HepG2 (cell line): ENCODE data around the gene P2RX3. TPM values are rescaled to one million over a fixed set of nuclear protein-coding genes. Genes with fewer than 3 reads are reported as not detected.

Experiments
- DBP ChIP-seq: sonication (generic); formaldehyde crosslinking; IDR thresholded peaks from 2 replicates; pipeline ENCODE4 v1.4.0; 2020; ENCODE audit warnings: missing genetic modification reagents; ENCODE audit errors: not compliant biosample characterization
- GATAD1 ChIP-seq: IDR thresholded peaks from 2 replicates; pipeline ENCODE4 v1.6.1; 2016; ENCODE audit warnings: missing genetic modification reagents, missing compliant biosample characterization
- GTF3A ChIP-seq: sonication (generic); formaldehyde crosslinking; conservative IDR thresholded peaks from 2 replicates; pipeline ENCODE4 v1.4.0; 2020; ENCODE audit warnings: mild to moderate bottlenecking, missing genetic modification reagents
- KLF12 ChIP-seq: sonication (generic); formaldehyde crosslinking; IDR thresholded peaks from 2 replicates; pipeline ENCODE4 v1.4.0; 2020; ENCODE audit warnings: missing genetic modification reagents, borderline replicate concordance
- MAX ChIP-seq: IDR thresholded peaks from 2 replicates; pipeline ENCODE4 v1.6.1; 2012; ENCODE audit warnings: inconsistent platforms
- NFE2L1 ChIP-seq: sonication (generic); formaldehyde crosslinking; IDR thresholded peaks from 2 replicates; pipeline ENCODE4 v1.4.0; 2020; ENCODE audit warnings: missing genetic modification reagents, mild to moderate bottlenecking, borderline replicate concordance
- PHF20 ChIP-seq: sonication (generic); formaldehyde crosslinking; IDR thresholded peaks from 2 replicates; pipeline ENCODE4 v1.5.0; 2020; ENCODE audit warnings: mild to moderate bottlenecking, missing genetic modification reagents
- RAD21 ChIP-seq: fragments of 450-650 bp; formaldehyde crosslinking; IDR thresholded peaks from 2 replicates; pipeline ENCODE4 v1.5.0; 2020; ENCODE audit warnings: mild to moderate bottlenecking
- RNF2 ChIP-seq: fragments of 450-650 bp; conservative IDR thresholded peaks from 2 replicates; pipeline ENCODE4 v1.6.1; 2016; ENCODE audit warnings: low read depth
- RXRB ChIP-seq: IDR thresholded peaks from 2 replicates; pipeline ENCODE4 v1.6.1; 2016; ENCODE audit warnings: borderline replicate concordance, missing genetic modification reagents, missing compliant biosample characterization
- SIX1 ChIP-seq: sonication (generic); formaldehyde crosslinking; IDR thresholded peaks from 2 replicates; pipeline ENCODE4 v1.4.0; 2020; ENCODE audit warnings: missing genetic modification reagents, borderline replicate concordance
- SP1 ChIP-seq, 2 experiments: fragments of 450-650 bp in 1 of 2; sonication (generic) in 1 of 2; formaldehyde crosslinking in 1 of 2; IDR thresholded peaks; 2 replicates each; pipeline versions ENCODE4 v1.4.0 to v1.6.1; 2016 to 2020; ENCODE audit warnings: missing genetic modification reagents in 1 of 2
- TEAD2 ChIP-seq: sonication (generic); formaldehyde crosslinking; IDR thresholded peaks from 2 replicates; pipeline ENCODE4 v1.9.0; 2021; ENCODE audit warnings: missing genetic modification reagents
- ZBTB39 ChIP-seq: sonication (generic); formaldehyde crosslinking; IDR thresholded peaks from 2 replicates; pipeline ENCODE4 v1.5.0; 2020; ENCODE audit warnings: missing genetic modification reagents
- ZKSCAN1 ChIP-seq: fragments of 150-350 bp; IDR thresholded peaks from 2 replicates; pipeline ENCODE4 v1.6.1; 2014; ENCODE audit warnings: low read length
- ZNF235 ChIP-seq: sonication (generic); formaldehyde crosslinking; IDR thresholded peaks from 2 replicates; pipeline ENCODE4 v1.8.1; 2023; ENCODE audit warnings: mild to moderate bottlenecking, missing genetic modification reagents, borderline replicate concordance
- ZNF335 ChIP-seq: sonication (generic); formaldehyde crosslinking; IDR thresholded peaks from 2 replicates; pipeline ENCODE4 v1.4.0; 2020; ENCODE audit warnings: missing genetic modification reagents
- ZNF576 ChIP-seq: sonication (generic); formaldehyde crosslinking; IDR thresholded peaks from 2 replicates; pipeline ENCODE4 v1.4.0; 2020; ENCODE audit warnings: mild to moderate bottlenecking, missing genetic modification reagents
- ZNF609 ChIP-seq: sonication (generic); formaldehyde crosslinking; IDR thresholded peaks from 2 replicates; pipeline ENCODE4 v1.4.0; 2020; ENCODE audit warnings: mild to moderate bottlenecking, missing genetic modification reagents, borderline replicate concordance
- ZNF790 ChIP-seq: sonication (generic); formaldehyde crosslinking; IDR thresholded peaks from 2 replicates; pipeline ENCODE4 v1.8.0; 2022; ENCODE audit warnings: missing genetic modification reagents, mild to moderate bottlenecking, borderline replicate concordance
- ZSCAN9 ChIP-seq: IDR thresholded peaks from 2 replicates; pipeline ENCODE4 v1.6.1; 2016; ENCODE audit warnings: borderline replicate concordance
- polyA plus RNA-seq, 8 experiments: library from polyadenylated mRNA; depleted of rRNA in 3 of 8; stranded (reverse) in 7 of 8; unstranded in 1 of 8; fragments of >200 nt; fragmentation: Illumina TruSeq in 4 of 8; extraction: Trizol in 4 of 8; gene quantifications; 2 replicates each; pipeline versions ENCODE4 v1.2.1 to v1.2.3, GENCODE V29; 2011 to 2016; ENCODE audit warnings: low read depth in 4 of 8, missing spikeins in 1 of 8, mixed read lengths in 1 of 8; ENCODE audit not compliant: insufficient read depth in 1 of 8
- total RNA-seq, 5 experiments: library from RNA; depleted of rRNA; stranded (reverse); fragments of >200 nt; fragmentation: Illumina TruSeq; extraction: Trizol; gene quantifications; 2 replicates each; pipeline ENCODE4 v1.2.3, GENCODE V29; 2016; ENCODE audit warnings: low read depth in 1 of 5

P2RX3 gene
- total and polyA plus RNA-seq, 2 of the 13 experiments (the other 11 are each of a cell fraction or from before 2014, with no cell fraction given): 0.08 TPM; not detected in 1

- TF ChIP-seq RXRB (CRISPR knock-in tag): no peak
- no peak for TF ChIP-seq ZKSCAN1
- no peak for TF ChIP-seq DBP (CRISPR knock-in tag)
- TF ChIP-seq SIX1 (CRISPR knock-in tag): no peak
- 0 out of 2 replicates have a peak, but pooled peaks have one; percentile 35 for TF ChIP-seq MAX
- TF ChIP-seq ZBTB39 (CRISPR knock-in tag): no peak
- TF ChIP-seq SP1 (IDR thresholded peaks at IDR 0.05): no peak
- peak; percentile 18; the same call in 1 of the 2 replicates for TF ChIP-seq SP1 (CRISPR knock-in tag; IDR thresholded peaks at IDR 0.05)
- TF ChIP-seq ZNF235: no peak
- TF ChIP-seq ZNF335 (CRISPR knock-in tag): no peak
- TF ChIP-seq ZNF576 (CRISPR knock-in tag): no peak
- TF ChIP-seq ZSCAN9: no peak
- no peak for TF ChIP-seq GTF3A (CRISPR knock-in tag)
- TF ChIP-seq TEAD2 (CRISPR knock-in tag): no peak
- TF ChIP-seq PHF20 (CRISPR knock-in tag): no peak
- TF ChIP-seq ZNF790 (CRISPR knock-in tag): no peak
- no peak for TF ChIP-seq NFE2L1 (CRISPR knock-in tag)
- TF ChIP-seq GATAD1: no peak
- no peak for TF ChIP-seq ZNF609 (CRISPR knock-in tag)
- no peak for TF ChIP-seq KLF12 (CRISPR knock-in tag)
- no peak for TF ChIP-seq RNF2
- TF ChIP-seq RAD21 (CRISPR knock-in tag): no peak
Observed at GRCh38 chr11:57324154-57324885, 13.8 kb upstream of the P2RX3 start (continued).
